GM12878 (cell line): ENCODE data around the gene ABCC1.

Experiments used
- CBX3 ChIP-seq: fragments of 200-600 bp; sonication (generic); IDR thresholded peaks from 2 replicates; pipeline ENCODE4 v1.6.1; 2016; ENCODE audit warnings: low read depth, borderline replicate concordance
- CBX5 ChIP-seq: sonication (generic); IDR thresholded peaks from 2 replicates; pipeline ENCODE4 v1.6.1; 2016; ENCODE audit warnings: low read depth, moderate library complexity, mild to moderate bottlenecking, inconsistent platforms
- EZH2 ChIP-seq: IDR thresholded peaks from 2 replicates; pipeline ENCODE4 v1.6.1; 2012; ENCODE audit warnings: low read depth, mild to moderate bottlenecking, control low read depth, inconsistent platforms, low read length, borderline replicate concordance; ENCODE audit not compliant: control insufficient read depth
- FOXK2 ChIP-seq: fragments of 450-650 bp; IDR thresholded peaks from 2 replicates; pipeline ENCODE4 v1.6.1; 2017; ENCODE audit warnings: mild to moderate bottlenecking, moderate library complexity
- RAD21 ChIP-seq: IDR thresholded peaks from 2 replicates; pipeline ENCODE4 v1.6.1; 2011; ENCODE audit warnings: mild to moderate bottlenecking, low read depth, low read length, moderate library complexity; ENCODE audit not compliant: insufficient read depth
- RELA ChIP-seq: fragments of 450-650 bp; IDR thresholded peaks from 2 replicates; pipeline ENCODE4 v1.8.0; 2014; ENCODE audit warnings: borderline replicate concordance; ENCODE audit not compliant: partially characterized antibody
- SMC3 ChIP-seq: IDR thresholded peaks from 2 replicates; pipeline ENCODE4 v1.6.1; 2011; ENCODE audit warnings: low read length, improper control_type of control experiment, borderline replicate concordance
- TF ChIP-seq, protein P1 (sequence below): IDR thresholded peaks from 2 replicates; pipeline ENCODE4 v1.6.1; 2011; ENCODE audit warnings: borderline replicate concordance, low read depth, mild to moderate bottlenecking, moderate library complexity, mixed read lengths, low read length; ENCODE audit not compliant: insufficient read depth; ENCODE audit errors: extremely low read length
- TF ChIP-seq, protein P2 (sequence below), 3 experiments: IDR thresholded peaks in 2 of 3; conservative IDR thresholded peaks in 1 of 3; 2 replicates each; pipeline ENCODE4 v1.5.1; 2011; ENCODE audit warnings: low read depth in 3 of 3, low read length in 3 of 3, mild to moderate bottlenecking in 3 of 3, control low read depth in 2 of 3, moderate library complexity in 2 of 3, inconsistent platforms in 1 of 3, mixed read lengths in 1 of 3; ENCODE audit not compliant: control insufficient read depth in 2 of 3, insufficient read depth in 1 of 3; ENCODE audit errors: extremely low read depth in 1 of 3

DNA sequence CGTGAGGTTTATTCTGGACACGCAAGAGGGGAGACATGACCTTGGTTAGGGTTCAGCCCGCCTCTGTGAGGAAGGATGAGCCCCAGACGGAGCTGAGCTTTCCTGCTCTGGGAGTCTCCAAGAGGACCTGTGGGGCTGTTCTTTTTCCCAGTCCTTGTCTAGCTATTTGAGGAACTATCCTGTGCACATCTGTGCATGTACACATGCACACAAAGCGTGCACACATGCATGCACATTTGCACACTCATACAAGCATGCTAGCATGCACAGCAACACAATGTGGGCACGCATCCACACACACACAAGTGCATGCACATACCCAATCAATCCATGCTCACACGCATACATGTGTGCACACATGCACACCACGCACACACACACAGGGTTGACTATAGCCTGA lies 233.5 kb downstream of the ABCC1 start:
- TF ChIP-seq, protein P1, sequence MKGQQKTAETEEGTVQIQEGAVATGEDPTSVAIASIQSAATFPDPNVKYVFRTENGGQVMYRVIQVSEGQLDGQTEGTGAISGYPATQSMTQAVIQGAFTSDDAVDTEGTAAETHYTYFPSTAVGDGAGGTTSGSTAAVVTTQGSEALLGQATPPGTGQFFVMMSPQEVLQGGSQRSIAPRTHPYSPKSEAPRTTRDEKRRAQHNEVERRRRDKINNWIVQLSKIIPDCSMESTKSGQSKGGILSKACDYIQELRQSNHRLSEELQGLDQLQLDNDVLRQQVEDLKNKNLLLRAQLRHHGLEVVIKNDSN, result no peak
- TF ChIP-seq RAD21 (no peak), CBX3 (no peak), SMC3 (no peak), RELA (no peak), FOXK2 (no peak), CBX5 (no peak), EZH2 (no peak)
- TF ChIP-seq, protein P2, sequence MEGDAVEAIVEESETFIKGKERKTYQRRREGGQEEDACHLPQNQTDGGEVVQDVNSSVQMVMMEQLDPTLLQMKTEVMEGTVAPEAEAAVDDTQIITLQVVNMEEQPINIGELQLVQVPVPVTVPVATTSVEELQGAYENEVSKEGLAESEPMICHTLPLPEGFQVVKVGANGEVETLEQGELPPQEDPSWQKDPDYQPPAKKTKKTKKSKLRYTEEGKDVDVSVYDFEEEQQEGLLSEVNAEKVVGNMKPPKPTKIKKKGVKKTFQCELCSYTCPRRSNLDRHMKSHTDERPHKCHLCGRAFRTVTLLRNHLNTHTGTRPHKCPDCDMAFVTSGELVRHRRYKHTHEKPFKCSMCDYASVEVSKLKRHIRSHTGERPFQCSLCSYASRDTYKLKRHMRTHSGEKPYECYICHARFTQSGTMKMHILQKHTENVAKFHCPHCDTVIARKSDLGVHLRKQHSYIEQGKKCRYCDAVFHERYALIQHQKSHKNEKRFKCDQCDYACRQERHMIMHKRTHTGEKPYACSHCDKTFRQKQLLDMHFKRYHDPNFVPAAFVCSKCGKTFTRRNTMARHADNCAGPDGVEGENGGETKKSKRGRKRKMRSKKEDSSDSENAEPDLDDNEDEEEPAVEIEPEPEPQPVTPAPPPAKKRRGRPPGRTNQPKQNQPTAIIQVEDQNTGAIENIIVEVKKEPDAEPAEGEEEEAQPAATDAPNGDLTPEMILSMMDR (IDR thresholded peaks at IDR 0.05 in 2 of 3, conservative IDR thresholded peaks at IDR 0.05 in 1 of 3; ENCODE audit: control insufficient read depth in 2 of 3, extremely low read depth in 1 of 3, insufficient read depth in 1 of 3, low read depth in 3 of 3, low read length in 3 of 3), result no peak
